Measurements from ENCODE around the gene WIPF3.

The WIPF3 gene

GRCh38 chr7:29892231-29892630 lies 85.9 kb downstream of the WIPF3 start:
- no peak overlapping the region for H3K18ac ChIP-seq (ENCODE audit: low read length)

GRCh38 chr7:29893351-29893965 lies 87.2 kb downstream of the WIPF3 start:
- Histone ChIP-seq H4K91ac (ENCODE audit: low read depth, low read length, poor library complexity) (no peak overlapping the region), H3K14ac (ENCODE audit: low read length) (no peak overlapping the region), H3K18ac (ENCODE audit: low read length) (no peak overlapping the region), H3K4me3 (ENCODE audit: low read length in 2 of 2) (no peak overlapping the region), H3K4ac (ENCODE audit: low read length) (no peak overlapping the region), H3K27ac (replicated peaks; ENCODE audit: low read length) (no peak overlapping the region), H3K79me1 (ENCODE audit: low read depth, low read length) (no peaks in the 10 kb centered on the region), H3K27me3 (ENCODE audit: control insufficient read depth in 3 of 3, insufficient read depth in 3 of 3, low read depth in 1 of 3, low read length in 3 of 3) (peaks cover 0 to 12% (median 0%) of the 10 kb centered on the region in 3 experiments), H2BK5ac (ENCODE audit: low read length) (no peak overlapping the region), H2AK5ac (ENCODE audit: low read depth, low read length) (no peak overlapping the region), H2BK12ac (ENCODE audit: low read length) (no peak overlapping the region), H3K36me3 (replicated peaks in 1 of 2; ENCODE audit: control insufficient read depth in 2 of 2, insufficient read depth in 2 of 2, low read length in 2 of 2) (peaks cover 0 to 7% of the 10 kb centered on the region in 2 donors), H2AFZ (ENCODE audit: low read length) (no peak overlapping the region), H3K9ac (ENCODE audit: low read depth, low read length, poor library complexity) (peak overlapping the region; percentile 60), H3K4me1 (ENCODE audit: control insufficient read depth in 2 of 2, insufficient read depth in 1 of 2, low read depth in 1 of 2, low read length in 2 of 2) (no peaks in the 10 kb centered on the region), H2BK120ac (ENCODE audit: low read depth, low read length) (no peak overlapping the region), H4K8ac (ENCODE audit: low read depth, low read length) (no peak overlapping the region), H3K23ac (ENCODE audit: low read depth, low read length, poor library complexity) (no peak overlapping the region), H3K4me2 (ENCODE audit: insufficient read depth, low read length, poor library complexity, severe bottlenecking) (no peak overlapping the region), H2BK15ac (ENCODE audit: low read length) (no peak overlapping the region), H3K9me3 (replicated peaks in 1 of 2; ENCODE audit: control insufficient read depth in 2 of 2, insufficient read depth in 1 of 2, low read depth in 1 of 2, low read length in 2 of 2) (no peaks in the 10 kb centered on the region)
- WGBS, 2 donors (ENCODE audit: extremely low coverage in 2 of 2, insufficient read length in 2 of 2, insufficient replicate concordance in 1 of 2), result no CpG with 5 or more reads among the region's 6 CpGs
- DNase-seq (ENCODE audit: low spot score), result no peak

More at GRCh38 chr7:29892231-29892630, 85.9 kb downstream of the WIPF3 start:
- H3K9me3 ChIP-seq (replicated peaks in 1 of 2; ENCODE audit: control insufficient read depth in 2 of 2, insufficient read depth in 1 of 2, low read depth in 1 of 2, low read length in 2 of 2), result no peaks in the 10 kb centered on the region
- no peak overlapping the region for H2AK5ac ChIP-seq (ENCODE audit: low read depth, low read length)
- H3K4me3 ChIP-seq (ENCODE audit: low read length in 2 of 2), result no peak overlapping the region
- no peak overlapping the region for H3K23ac ChIP-seq (ENCODE audit: low read depth, low read length, poor library complexity)
- no CpG with 5 or more reads among the region's 5 CpGs for WGBS, 2 donors (ENCODE audit: extremely low coverage in 2 of 2, insufficient read length in 2 of 2, insufficient replicate concordance in 1 of 2)
- peaks cover 0 to 4% of the 10 kb centered on the region in 2 donors for H3K36me3 ChIP-seq (replicated peaks in 1 of 2; ENCODE audit: control insufficient read depth in 2 of 2, insufficient read depth in 2 of 2, low read length in 2 of 2)
- H2BK12ac ChIP-seq (ENCODE audit: low read length), result no peak overlapping the region
- no peak overlapping the region for H4K91ac ChIP-seq (ENCODE audit: low read depth, low read length, poor library complexity)
- H3K9ac ChIP-seq (ENCODE audit: low read depth, low read length, poor library complexity), result no peak overlapping the region
- H2BK5ac ChIP-seq (ENCODE audit: low read length), result no peak overlapping the region
- peaks cover 0 to 23% (median 0%) of the 10 kb centered on the region in 3 experiments for H3K27me3 ChIP-seq (ENCODE audit: control insufficient read depth in 3 of 3, insufficient read depth in 3 of 3, low read depth in 1 of 3, low read length in 3 of 3)
- H3K4me1 ChIP-seq (ENCODE audit: control insufficient read depth in 2 of 2, insufficient read depth in 1 of 2, low read depth in 1 of 2, low read length in 2 of 2), result no peaks in the 10 kb centered on the region
- H3K27ac ChIP-seq (replicated peaks; ENCODE audit: low read length), result no peak overlapping the region
- no peak overlapping the region for H2BK15ac ChIP-seq (ENCODE audit: low read length)
- H3K4ac ChIP-seq (ENCODE audit: low read length), result no peak overlapping the region
- DNase-seq (ENCODE audit: low spot score), result no peak
- no peak overlapping the region for H2AFZ ChIP-seq (ENCODE audit: low read length)
- H3K4me2 ChIP-seq (ENCODE audit: insufficient read depth, low read length, poor library complexity, severe bottlenecking), result no peak overlapping the region
- H4K8ac ChIP-seq (ENCODE audit: low read depth, low read length), result no peak overlapping the region
- no peaks in the 10 kb centered on the region for H3K79me1 ChIP-seq (ENCODE audit: low read depth, low read length)
- H3K14ac ChIP-seq (ENCODE audit: low read length), result no peak overlapping the region
- H2BK120ac ChIP-seq (ENCODE audit: low read depth, low read length), result no peak overlapping the region

- no peak overlapping the region for H3K4ac ChIP-seq (ENCODE audit: low read length)
- peaks cover 0 to 7% of the 10 kb centered on the region in 2 donors for H3K36me3 ChIP-seq (replicated peaks in 1 of 2; ENCODE audit: control insufficient read depth in 2 of 2, insufficient read depth in 2 of 2, low read length in 2 of 2)
- H3K18ac ChIP-seq (ENCODE audit: low read length), result no peak overlapping the region
- H4K91ac ChIP-seq (ENCODE audit: low read depth, low read length, poor library complexity), result no peak overlapping the region
- H3K23ac ChIP-seq (ENCODE audit: low read depth, low read length, poor library complexity), result no peak overlapping the region
- no peak overlapping the region for H3K4me2 ChIP-seq (ENCODE audit: insufficient read depth, low read length, poor library complexity, severe bottlenecking)
- no peak overlapping the region for H2AK5ac ChIP-seq (ENCODE audit: low read depth, low read length)
- no peak overlapping the region for H2BK5ac ChIP-seq (ENCODE audit: low read length)
- no peak overlapping the region for H2BK120ac ChIP-seq (ENCODE audit: low read depth, low read length)
- no peak overlapping the region for H3K4me3 ChIP-seq (ENCODE audit: low read length in 2 of 2)
- no peaks in the 10 kb centered on the region for H3K9me3 ChIP-seq (replicated peaks in 1 of 2; ENCODE audit: control insufficient read depth in 2 of 2, insufficient read depth in 1 of 2, low read depth in 1 of 2, low read length in 2 of 2)
- no peak overlapping the region for H2BK12ac ChIP-seq (ENCODE audit: low read length)
- peaks cover 0 to 4% (median 0%) of the 10 kb centered on the region in 3 experiments for H3K27me3 ChIP-seq (ENCODE audit: control insufficient read depth in 3 of 3, insufficient read depth in 3 of 3, low read depth in 1 of 3, low read length in 3 of 3)
- H3K14ac ChIP-seq (ENCODE audit: low read length), result no peak overlapping the region
- DNase-seq (ENCODE audit: low spot score), result no peak
- no peak overlapping the region for H2AFZ ChIP-seq (ENCODE audit: low read length)
- no peak overlapping the region for H4K8ac ChIP-seq (ENCODE audit: low read depth, low read length)
- no peaks in the 10 kb centered on the region for H3K4me1 ChIP-seq (ENCODE audit: control insufficient read depth in 2 of 2, insufficient read depth in 1 of 2, low read depth in 1 of 2, low read length in 2 of 2)
- H3K27ac ChIP-seq (replicated peaks; ENCODE audit: low read length), result no peak overlapping the region
- no peaks in the 10 kb centered on the region for H3K79me1 ChIP-seq (ENCODE audit: low read depth, low read length)
- WGBS, 2 donors (ENCODE audit: extremely low coverage in 2 of 2, insufficient read length in 2 of 2, insufficient replicate concordance in 1 of 2), result no CpG with 5 or more reads among the region's 2 CpGs
- no peak overlapping the region for H3K9ac ChIP-seq (ENCODE audit: low read depth, low read length, poor library complexity)
- H2BK15ac ChIP-seq (ENCODE audit: low read length), result no peak overlapping the region
Measured at GRCh38 chr7:29894256-29894655, 87.9 kb downstream of the WIPF3 start.

GRCh38 chr7:29895559-29895958 lies 89.3 kb downstream of the WIPF3 start:
- peaks cover 0 to 7% of the 10 kb centered on the region in 2 donors for H3K36me3 ChIP-seq (replicated peaks in 1 of 2; ENCODE audit: control insufficient read depth in 2 of 2, insufficient read depth in 2 of 2, low read length in 2 of 2)
- H3K27me3 ChIP-seq (ENCODE audit: control insufficient read depth in 3 of 3, insufficient read depth in 3 of 3, low read depth in 1 of 3, low read length in 3 of 3), result no peaks in the 10 kb centered on the region
- DNase-seq (ENCODE audit: low spot score), result no peak
- WGBS, 2 donors (ENCODE audit: extremely low coverage in 2 of 2, insufficient read length in 2 of 2, insufficient replicate concordance in 1 of 2), result no CpG with 5 or more reads among the region's 6 CpGs
- H2AFZ ChIP-seq (ENCODE audit: low read length), result no peak overlapping the region
- no peak overlapping the region for H3K9ac ChIP-seq (ENCODE audit: low read depth, low read length, poor library complexity)
- no peak overlapping the region for H3K4ac ChIP-seq (ENCODE audit: low read length)
- no peak overlapping the region for H3K4me3 ChIP-seq (ENCODE audit: low read length in 2 of 2)
- H4K8ac ChIP-seq (ENCODE audit: low read depth, low read length), result no peak overlapping the region
- H4K91ac ChIP-seq (ENCODE audit: low read depth, low read length, poor library complexity), result no peak overlapping the region
- no peaks in the 10 kb centered on the region for H3K4me1 ChIP-seq (ENCODE audit: control insufficient read depth in 2 of 2, insufficient read depth in 1 of 2, low read depth in 1 of 2, low read length in 2 of 2)
- no peak overlapping the region for H2BK15ac ChIP-seq (ENCODE audit: low read length)
- no peak overlapping the region for H3K4me2 ChIP-seq (ENCODE audit: insufficient read depth, low read length, poor library complexity, severe bottlenecking)
- no peak overlapping the region for H3K23ac ChIP-seq (ENCODE audit: low read depth, low read length, poor library complexity)
- no peak overlapping the region for H3K27ac ChIP-seq (replicated peaks; ENCODE audit: low read length)
- H2BK12ac ChIP-seq (ENCODE audit: low read length), result no peak overlapping the region
- H3K14ac ChIP-seq (ENCODE audit: low read length), result no peak overlapping the region
- H2BK120ac ChIP-seq (ENCODE audit: low read depth, low read length), result no peak overlapping the region
- H2BK5ac ChIP-seq (ENCODE audit: low read length), result no peak overlapping the region
- H3K79me1 ChIP-seq (ENCODE audit: low read depth, low read length), result no peaks in the 10 kb centered on the region
- H3K9me3 ChIP-seq (replicated peaks in 1 of 2; ENCODE audit: control insufficient read depth in 2 of 2, insufficient read depth in 1 of 2, low read depth in 1 of 2, low read length in 2 of 2), result no peaks in the 10 kb centered on the region
- H3K18ac ChIP-seq (ENCODE audit: low read length), result no peak overlapping the region
- H2AK5ac ChIP-seq (ENCODE audit: low read depth, low read length), result no peak overlapping the region
